Upper lobe of left lung (tissue), 4 donors: ENCODE results near the gene CAMSAP3.

ENCODE experiments used
- POLR2A ChIP-seq, 4 donors: fragments of 450-650 bp; IDR thresholded peaks; one replicate each; pipeline ENCODE4 v1.5.1; 2016 to 2017; ENCODE audit warnings: antibody characterized with exemption in 4 of 4, mild to moderate bottlenecking in 2 of 4
- TF ChIP-seq, protein P1 (sequence below), 6 experiments: fragments of 450-650 bp in 4 of 6; fragments of 200-600 bp in 2 of 6; sonication (generic) in 2 of 6; IDR thresholded peaks; one replicate each; pipeline ENCODE4 v1.5.1; 2016 to 2019; ENCODE audit warnings: antibody characterized with exemption in 6 of 6

DNA sequence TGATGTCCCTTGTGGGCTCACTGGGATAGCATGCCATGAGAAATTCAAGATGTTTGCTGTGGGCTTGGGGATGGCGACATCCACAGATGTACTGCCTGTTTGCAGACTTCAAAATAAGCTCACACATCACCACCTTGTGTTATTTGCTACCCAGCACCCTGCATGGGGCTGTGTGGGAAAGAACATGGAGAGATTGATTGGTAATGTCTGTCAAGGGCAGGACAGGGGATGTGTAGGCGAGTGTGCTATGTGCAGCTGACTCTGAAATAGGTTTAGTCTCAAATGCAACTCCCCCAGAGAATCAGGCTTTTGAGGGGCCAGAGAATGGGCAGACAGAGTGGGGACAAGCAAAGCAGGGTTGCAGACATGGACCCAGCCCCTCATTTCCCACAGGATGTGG, 35.4 kb upstream of the CAMSAP3 start:
- no peak for TF ChIP-seq POLR2A (IDR thresholded peaks at IDR 0.05)
- TF ChIP-seq, protein P1, sequence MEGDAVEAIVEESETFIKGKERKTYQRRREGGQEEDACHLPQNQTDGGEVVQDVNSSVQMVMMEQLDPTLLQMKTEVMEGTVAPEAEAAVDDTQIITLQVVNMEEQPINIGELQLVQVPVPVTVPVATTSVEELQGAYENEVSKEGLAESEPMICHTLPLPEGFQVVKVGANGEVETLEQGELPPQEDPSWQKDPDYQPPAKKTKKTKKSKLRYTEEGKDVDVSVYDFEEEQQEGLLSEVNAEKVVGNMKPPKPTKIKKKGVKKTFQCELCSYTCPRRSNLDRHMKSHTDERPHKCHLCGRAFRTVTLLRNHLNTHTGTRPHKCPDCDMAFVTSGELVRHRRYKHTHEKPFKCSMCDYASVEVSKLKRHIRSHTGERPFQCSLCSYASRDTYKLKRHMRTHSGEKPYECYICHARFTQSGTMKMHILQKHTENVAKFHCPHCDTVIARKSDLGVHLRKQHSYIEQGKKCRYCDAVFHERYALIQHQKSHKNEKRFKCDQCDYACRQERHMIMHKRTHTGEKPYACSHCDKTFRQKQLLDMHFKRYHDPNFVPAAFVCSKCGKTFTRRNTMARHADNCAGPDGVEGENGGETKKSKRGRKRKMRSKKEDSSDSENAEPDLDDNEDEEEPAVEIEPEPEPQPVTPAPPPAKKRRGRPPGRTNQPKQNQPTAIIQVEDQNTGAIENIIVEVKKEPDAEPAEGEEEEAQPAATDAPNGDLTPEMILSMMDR (IDR thresholded peaks at IDR 0.05): no peak
